HepG2 (cell line): ENCODE results near the gene KAT2A. TPM values are rescaled to one million over a fixed set of nuclear protein-coding genes. Genes with fewer than 3 reads are reported as not detected.

Experiments
- ATM ChIP-seq: fragments of 450-650 bp; IDR thresholded peaks from 2 replicates; pipeline ENCODE4 v1.7.1; 2017; ENCODE audit warnings: mild to moderate bottlenecking, borderline replicate concordance
- ATRX ChIP-seq: sonication (generic); formaldehyde crosslinking; IDR thresholded peaks from 2 replicates; pipeline ENCODE4 v1.4.0; 2020; ENCODE audit warnings: missing genetic modification reagents, borderline replicate concordance
- CCAR2 ChIP-seq: fragments of 200-400 bp; formaldehyde crosslinking; optimal IDR thresholded peaks from 2 replicates; pipeline ENCODE3; 2018; ENCODE audit warnings: low read depth, mild to moderate bottlenecking, low read length, moderate library complexity
- CEBPG ChIP-seq: IDR thresholded peaks from 2 replicates; pipeline ENCODE4 v1.6.1; 2016
- KDM3A ChIP-seq: IDR thresholded peaks from 2 replicates; pipeline ENCODE4 v1.6.1; 2018; ENCODE audit warnings: low read depth, missing compliant biosample characterization
- MATR3 ChIP-seq: sonication (generic); formaldehyde crosslinking; IDR thresholded peaks from 2 replicates; pipeline ENCODE4 v1.4.0; 2020; ENCODE audit warnings: missing genetic modification reagents
- MED8 ChIP-seq: sonication (generic); formaldehyde crosslinking; IDR thresholded peaks from 2 replicates; pipeline ENCODE4 v1.8.1; 2023; ENCODE audit warnings: mild to moderate bottlenecking, missing genetic modification reagents; ENCODE audit not compliant: insufficient replicate concordance
- MTF1 ChIP-seq: sonication (generic); formaldehyde crosslinking; IDR thresholded peaks from 2 replicates; pipeline ENCODE4 v1.5.0; 2020; ENCODE audit warnings: missing genetic modification reagents
- NFIC ChIP-seq: IDR thresholded peaks from 2 replicates; pipeline ENCODE4 v1.6.1; 2012; ENCODE audit warnings: mild to moderate bottlenecking, low read length, inconsistent platforms
- RARA ChIP-seq: IDR thresholded peaks from 2 replicates; pipeline ENCODE4 v1.6.1; 2016; ENCODE audit warnings: missing genetic modification reagents, missing compliant biosample characterization
- SCMH1 ChIP-seq: sonication (generic); formaldehyde crosslinking; IDR thresholded peaks from 2 replicates; pipeline ENCODE4 v1.9.0; 2021; ENCODE audit warnings: missing genetic modification reagents, mild to moderate bottlenecking, borderline replicate concordance
- SP2 ChIP-seq: sonication (generic); formaldehyde crosslinking; IDR thresholded peaks from 2 replicates; pipeline ENCODE4 v1.5.1; 2020; ENCODE audit warnings: mild to moderate bottlenecking, missing genetic modification reagents
- WIZ ChIP-seq: sonication (generic); formaldehyde crosslinking; IDR thresholded peaks from 2 replicates; pipeline ENCODE4 v1.5.1; 2020; ENCODE audit warnings: mild to moderate bottlenecking, missing genetic modification reagents
- ZNF326 ChIP-seq: sonication (generic); formaldehyde crosslinking; IDR thresholded peaks from 2 replicates; pipeline ENCODE4 v1.4.0; 2020; ENCODE audit warnings: missing genetic modification reagents, borderline replicate concordance
- ZNF468 ChIP-seq: sonication (generic); formaldehyde crosslinking; IDR thresholded peaks from 2 replicates; pipeline ENCODE4 v1.8.0; 2022; ENCODE audit warnings: mild to moderate bottlenecking, moderate library complexity, missing genetic modification reagents
- ZNF557 ChIP-seq: sonication (generic); formaldehyde crosslinking; IDR thresholded peaks from 2 replicates; pipeline ENCODE4 v1.4.0; 2020; ENCODE audit warnings: missing genetic modification reagents
- ZNF569 ChIP-seq: sonication (generic); formaldehyde crosslinking; IDR thresholded peaks from 2 replicates; pipeline ENCODE4 v1.5.0; 2020; ENCODE audit warnings: mild to moderate bottlenecking, missing genetic modification reagents, moderate library complexity, borderline replicate concordance
- ZNF572 ChIP-seq: sonication (generic); formaldehyde crosslinking; IDR thresholded peaks from 2 replicates; pipeline ENCODE4 v1.5.1; 2020; ENCODE audit warnings: mild to moderate bottlenecking, missing genetic modification reagents
- ZNF615 ChIP-seq: sonication (generic); formaldehyde crosslinking; IDR thresholded peaks from 2 replicates; pipeline ENCODE4 v1.5.0; 2020; ENCODE audit warnings: mild to moderate bottlenecking, missing genetic modification reagents, borderline replicate concordance
- ZNF672 ChIP-seq: sonication (generic); formaldehyde crosslinking; IDR thresholded peaks from 2 replicates; pipeline ENCODE4 v1.8.1; 2022; ENCODE audit warnings: missing genetic modification reagents
- ZNF816 ChIP-seq: sonication (generic); formaldehyde crosslinking; IDR thresholded peaks from 2 replicates; pipeline ENCODE4 v1.8.0; 2022; ENCODE audit warnings: missing genetic modification reagents, mild to moderate bottlenecking, borderline replicate concordance
- polyA plus RNA-seq, 8 experiments: library from polyadenylated mRNA; depleted of rRNA in 3 of 8; stranded (reverse) in 7 of 8; unstranded in 1 of 8; fragments of >200 nt; fragmentation: Illumina TruSeq in 4 of 8; extraction: Trizol in 4 of 8; gene quantifications; 2 replicates each; pipeline versions ENCODE4 v1.2.1 to v1.2.3, GENCODE V29; 2011 to 2016; ENCODE audit warnings: low read depth in 4 of 8, missing spikeins in 1 of 8, mixed read lengths in 1 of 8; ENCODE audit not compliant: insufficient read depth in 1 of 8
- total RNA-seq, 5 experiments: library from RNA; depleted of rRNA; stranded (reverse); fragments of >200 nt; fragmentation: Illumina TruSeq; extraction: Trizol; gene quantifications; 2 replicates each; pipeline ENCODE4 v1.2.3, GENCODE V29; 2016; ENCODE audit warnings: low read depth in 1 of 5
- TF ChIP-seq, protein P1 (sequence below): sonication (generic); formaldehyde crosslinking; IDR thresholded peaks from 2 replicates; pipeline ENCODE4 v1.4.0; 2020; ENCODE audit warnings: missing genetic modification reagents, low read depth, mild to moderate bottlenecking, borderline replicate concordance
- TF ChIP-seq, protein P2 (sequence below): sonication (generic); formaldehyde crosslinking; IDR thresholded peaks from 2 replicates; pipeline ENCODE4 v1.8.1; 2022; ENCODE audit warnings: low read depth, mild to moderate bottlenecking, missing genetic modification reagents
- TF ChIP-seq, protein P3 (sequence below): sonication (generic); formaldehyde crosslinking; IDR thresholded peaks from 2 replicates; pipeline ENCODE4 v1.5.1; 2020; ENCODE audit warnings: mild to moderate bottlenecking, missing genetic modification reagents, moderate library complexity
- TF ChIP-seq, protein P4 (sequence below): sonication (generic); formaldehyde crosslinking; IDR thresholded peaks from 2 replicates; pipeline ENCODE4 v1.4.0; 2020; ENCODE audit warnings: mild to moderate bottlenecking, missing genetic modification reagents

KAT2A gene
- total and polyA plus RNA-seq, 2 of the 13 experiments (the other 11 are each of a cell fraction or from before 2014, with no cell fraction given), result 29.1 to 90.4 TPM

DNA sequence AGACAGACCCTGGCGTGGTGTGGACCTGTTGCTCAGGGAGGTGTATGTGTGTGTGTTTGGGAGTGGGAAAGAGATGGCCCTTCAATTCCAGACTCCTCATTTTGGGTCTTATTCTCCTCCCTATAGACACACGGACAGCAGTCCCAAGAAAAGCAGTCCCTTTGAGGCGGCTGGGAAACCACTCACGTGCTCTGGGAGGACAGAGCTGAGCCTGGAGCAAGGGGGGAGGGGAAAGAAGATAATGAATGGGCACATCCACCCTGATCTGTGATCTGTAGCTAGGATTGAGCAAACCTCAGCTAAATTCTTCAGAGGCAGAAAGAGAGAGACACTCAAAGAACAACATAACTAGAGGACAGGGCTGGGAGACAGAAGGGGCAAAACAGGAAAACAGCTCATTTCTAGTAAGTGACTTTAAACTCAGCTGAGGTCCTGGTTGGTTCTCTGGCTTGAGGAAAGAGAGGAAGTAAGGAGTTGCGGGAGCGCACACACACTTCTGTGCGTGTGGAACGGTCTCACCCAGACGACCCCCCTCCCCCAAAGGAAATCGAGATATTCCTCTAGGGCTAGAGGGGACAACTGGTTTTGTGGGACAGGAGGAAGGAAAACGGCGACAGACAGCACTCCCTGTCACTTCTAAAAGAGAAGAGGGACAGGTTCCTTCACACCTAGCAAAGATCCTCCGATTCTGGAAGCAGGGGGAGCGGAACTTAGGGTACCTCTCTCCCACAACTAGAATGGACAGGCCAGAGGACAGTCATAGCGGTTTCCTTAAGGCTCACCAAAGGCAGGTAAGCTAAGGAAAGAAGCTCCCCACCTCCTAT lies 33.0 kb upstream of the KAT2A start (continued):
- no peak; the same call in 1 of the 2 replicates for TF ChIP-seq WIZ (CRISPR knock-in tag)
- TF ChIP-seq, protein P1, sequence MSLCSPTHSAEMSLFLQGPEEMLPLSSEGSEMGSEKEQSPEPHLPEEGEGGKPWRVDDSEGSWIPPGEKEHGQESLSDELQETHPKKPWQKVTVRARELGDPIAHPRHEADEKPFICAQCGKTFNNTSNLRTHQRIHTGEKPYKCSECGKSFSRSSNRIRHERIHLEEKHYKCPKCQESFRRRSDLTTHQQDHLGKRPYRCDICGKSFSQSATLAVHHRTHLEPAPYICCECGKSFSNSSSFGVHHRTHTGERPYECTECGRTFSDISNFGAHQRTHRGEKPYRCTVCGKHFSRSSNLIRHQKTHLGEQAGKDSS (CRISPR knock-in tag), result no peak
- TF ChIP-seq NFIC, result no peak; the same call in 1 of the 2 replicates
- no peak for TF ChIP-seq SP2 (CRISPR knock-in tag)
- no peak for TF ChIP-seq ZNF816 (CRISPR knock-in tag)
- TF ChIP-seq ATRX, result no peak
- no peak for TF ChIP-seq ZNF569
- no peak for TF ChIP-seq ZNF672
- no peak for TF ChIP-seq ZNF326 (CRISPR knock-in tag)
- peak; percentile 35; the same call in 1 of the 2 replicates for TF ChIP-seq CEBPG (CRISPR knock-in tag)
- TF ChIP-seq ZNF615, result no peak
- TF ChIP-seq, protein P2, sequence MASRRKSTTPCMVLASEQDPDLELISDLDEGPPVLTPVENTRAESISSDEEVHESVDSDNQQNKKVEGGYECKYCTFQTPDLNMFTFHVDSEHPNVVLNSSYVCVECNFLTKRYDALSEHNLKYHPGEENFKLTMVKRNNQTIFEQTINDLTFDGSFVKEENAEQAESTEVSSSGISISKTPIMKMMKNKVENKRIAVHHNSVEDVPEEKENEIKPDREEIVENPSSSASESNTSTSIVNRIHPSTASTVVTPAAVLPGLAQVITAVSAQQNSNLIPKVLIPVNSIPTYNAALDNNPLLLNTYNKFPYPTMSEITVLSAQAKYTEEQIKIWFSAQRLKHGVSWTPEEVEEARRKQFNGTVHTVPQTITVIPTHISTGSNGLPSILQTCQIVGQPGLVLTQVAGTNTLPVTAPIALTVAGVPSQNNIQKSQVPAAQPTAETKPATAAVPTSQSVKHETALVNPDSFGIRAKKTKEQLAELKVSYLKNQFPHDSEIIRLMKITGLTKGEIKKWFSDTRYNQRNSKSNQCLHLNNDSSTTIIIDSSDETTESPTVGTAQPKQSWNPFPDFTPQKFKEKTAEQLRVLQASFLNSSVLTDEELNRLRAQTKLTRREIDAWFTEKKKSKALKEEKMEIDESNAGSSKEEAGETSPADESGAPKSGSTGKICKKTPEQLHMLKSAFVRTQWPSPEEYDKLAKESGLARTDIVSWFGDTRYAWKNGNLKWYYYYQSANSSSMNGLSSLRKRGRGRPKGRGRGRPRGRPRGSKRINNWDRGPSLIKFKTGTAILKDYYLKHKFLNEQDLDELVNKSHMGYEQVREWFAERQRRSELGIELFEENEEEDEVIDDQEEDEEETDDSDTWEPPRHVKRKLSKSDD (CRISPR knock-in tag), result no peak
- TF ChIP-seq, protein P3, sequence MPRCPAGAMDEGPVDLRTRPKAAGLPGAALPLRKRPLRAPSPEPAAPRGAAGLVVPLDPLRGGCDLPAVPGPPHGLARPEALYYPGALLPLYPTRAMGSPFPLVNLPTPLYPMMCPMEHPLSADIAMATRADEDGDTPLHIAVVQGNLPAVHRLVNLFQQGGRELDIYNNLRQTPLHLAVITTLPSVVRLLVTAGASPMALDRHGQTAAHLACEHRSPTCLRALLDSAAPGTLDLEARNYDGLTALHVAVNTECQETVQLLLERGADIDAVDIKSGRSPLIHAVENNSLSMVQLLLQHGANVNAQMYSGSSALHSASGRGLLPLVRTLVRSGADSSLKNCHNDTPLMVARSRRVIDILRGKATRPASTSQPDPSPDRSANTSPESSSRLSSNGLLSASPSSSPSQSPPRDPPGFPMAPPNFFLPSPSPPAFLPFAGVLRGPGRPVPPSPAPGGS (CRISPR knock-in tag), result no peak
- TF ChIP-seq RARA, result no peak
- TF ChIP-seq SCMH1 (CRISPR knock-in tag), result no peak
- TF ChIP-seq MATR3, result no peak
- no peak for TF ChIP-seq ZNF468 (CRISPR knock-in tag)
- no peak for TF ChIP-seq MED8 (CRISPR knock-in tag)
- no peak for TF ChIP-seq MTF1
- no peak for TF ChIP-seq KDM3A (CRISPR knock-in tag)
- no peak for TF ChIP-seq ZNF557 (CRISPR knock-in tag)
- TF ChIP-seq ATM, result no peak
- TF ChIP-seq CCAR2, result peak; percentile 25
- no peak for TF ChIP-seq ZNF572 (CRISPR knock-in tag)
- TF ChIP-seq, protein P4, sequence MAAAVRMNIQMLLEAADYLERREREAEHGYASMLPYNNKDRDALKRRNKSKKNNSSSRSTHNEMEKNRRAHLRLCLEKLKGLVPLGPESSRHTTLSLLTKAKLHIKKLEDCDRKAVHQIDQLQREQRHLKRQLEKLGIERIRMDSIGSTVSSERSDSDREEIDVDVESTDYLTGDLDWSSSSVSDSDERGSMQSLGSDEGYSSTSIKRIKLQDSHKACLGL (CRISPR knock-in tag), result no peak
